ENCODE measurements around the gene FAM210A. TPM values are rescaled to one million over a fixed set of nuclear protein-coding genes. Genes with fewer than 3 reads are reported as not detected.

Gene FAM210A
- total RNA-seq, 1 donor from 2014 or later: 42.3 TPM

DNA sequence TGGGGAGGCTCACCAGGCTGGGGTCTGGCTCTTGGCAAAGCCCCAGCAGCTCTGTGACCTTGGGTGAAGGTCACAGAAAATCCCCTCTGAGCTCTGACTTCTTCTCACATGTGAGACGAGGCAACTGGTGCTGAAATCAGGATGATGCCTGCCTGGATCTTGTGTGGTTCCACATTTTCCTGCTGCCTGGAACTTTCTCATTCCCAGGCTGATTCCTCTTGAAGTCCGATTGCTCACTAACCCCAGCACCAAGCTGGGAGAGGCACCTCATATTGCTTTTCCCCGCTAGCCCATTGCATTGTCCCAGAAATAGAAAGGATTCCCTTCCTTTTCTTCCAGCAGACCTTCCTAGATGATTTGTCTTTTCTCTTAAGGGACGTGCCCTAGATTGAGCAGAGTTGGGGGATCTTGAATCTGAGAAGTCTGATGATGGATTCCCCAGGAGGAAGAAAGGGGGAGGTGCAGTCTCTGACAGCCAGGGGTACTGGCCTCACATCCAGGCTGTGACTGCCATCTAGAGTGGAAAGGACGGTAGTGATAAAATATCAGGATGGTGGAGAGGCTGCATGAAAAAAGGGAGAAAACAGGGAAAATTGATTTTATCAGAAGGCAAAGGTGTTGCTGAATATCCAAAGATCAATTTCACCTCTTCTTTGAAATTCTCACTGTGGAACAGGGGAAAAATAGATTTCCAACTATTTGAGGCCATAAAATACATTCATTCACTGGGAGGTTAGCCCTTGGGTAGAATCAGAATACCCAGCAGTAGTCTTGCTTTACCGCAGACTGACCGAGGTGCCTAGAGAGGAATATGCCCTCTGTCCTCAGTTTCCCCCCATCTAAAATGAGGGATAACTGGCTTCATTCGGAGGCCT, 96.3 kb downstream of the FAM210A start:
- peak; percentile 86 for DNase-seq

DNA sequence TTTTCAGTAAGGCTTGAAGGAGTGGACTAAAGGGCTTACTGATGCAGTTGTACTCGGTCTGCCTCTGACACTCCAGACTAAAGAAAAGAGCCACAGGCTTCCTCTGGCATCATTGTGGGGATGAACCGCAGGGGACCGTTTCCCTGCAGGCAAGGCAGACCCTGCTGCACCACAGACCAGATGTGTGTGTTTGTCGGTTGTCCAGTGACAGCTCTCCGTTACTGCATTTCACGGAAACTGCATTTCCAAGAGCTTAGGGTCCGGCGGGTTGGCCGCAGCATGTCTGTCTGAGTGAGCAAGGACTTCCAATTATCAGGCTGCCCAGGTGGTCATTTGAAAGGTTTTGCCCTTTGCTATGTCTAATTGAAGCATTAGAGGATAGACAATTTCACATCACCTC, 98.1 kb downstream of the FAM210A start:
- intact Hi-C loops (cut with micrococcal nuclease): no loop called here
- H3K27me3 Mint-ChIP-seq: no peaks in the 10 kb centered on the region
- no peaks in the 10 kb centered on the region for H3K9me3 Mint-ChIP-seq
- H3K27ac Mint-ChIP-seq: no peak overlapping the region
- H3K4me3 Mint-ChIP-seq: no peak overlapping the region
- no peak for DNase-seq
- H3K36me3 Mint-ChIP-seq (ENCODE audit: low read depth): peaks cover 11% of the 10 kb centered on the region
- peaks cover 21% of the 10 kb centered on the region for H3K4me1 Mint-ChIP-seq

More for the DNA sequence above, 96.3 kb downstream of the FAM210A start:
- Mint-ChIP-seq H3K36me3 (ENCODE audit: low read depth) (peaks cover 11% of the 10 kb centered on the region), H3K4me3 (no peak overlapping the region), H3K9me3 (no peaks in the 10 kb centered on the region), H3K27ac (peak overlapping the region; percentile 73), H3K27me3 (no peaks in the 10 kb centered on the region), H3K4me1 (peaks cover 21% of the 10 kb centered on the region)
- intact Hi-C loops (cut with micrococcal nuclease): loop anchor here (1.0 kb wide), 2 partner anchors 72 to 414 kb away; no protein-coding TSS in a partner anchor

GRCh38 chr18:13627639-13628038, 98.7 kb downstream of the FAM210A start:
- peaks cover 11% of the 10 kb centered on the region for H3K36me3 Mint-ChIP-seq (ENCODE audit: low read depth)
- H3K4me1 Mint-ChIP-seq: peaks cover 21% of the 10 kb centered on the region
- intact Hi-C loops (cut with micrococcal nuclease): no loop called here
- DNase-seq: no peak
- no peaks in the 10 kb centered on the region for H3K27me3 Mint-ChIP-seq
- no peak overlapping the region for H3K27ac Mint-ChIP-seq
- no peak overlapping the region for H3K4me3 Mint-ChIP-seq
- H3K9me3 Mint-ChIP-seq: no peaks in the 10 kb centered on the region

- Mint-ChIP-seq H3K36me3 (ENCODE audit: low read depth) (peaks cover 10% of the 10 kb centered on the region), H3K27me3 (no peaks in the 10 kb centered on the region), H3K4me1 (peaks cover 21% of the 10 kb centered on the region), H3K9me3 (no peaks in the 10 kb centered on the region), H3K4me3 (no peak overlapping the region), H3K27ac (no peak overlapping the region)
- no peak for DNase-seq
- intact Hi-C loops (cut with micrococcal nuclease): no loop called here
These were observed 99.8 kb downstream of the FAM210A start for GRCh38 chr18:13626544-13626908.

DNA sequence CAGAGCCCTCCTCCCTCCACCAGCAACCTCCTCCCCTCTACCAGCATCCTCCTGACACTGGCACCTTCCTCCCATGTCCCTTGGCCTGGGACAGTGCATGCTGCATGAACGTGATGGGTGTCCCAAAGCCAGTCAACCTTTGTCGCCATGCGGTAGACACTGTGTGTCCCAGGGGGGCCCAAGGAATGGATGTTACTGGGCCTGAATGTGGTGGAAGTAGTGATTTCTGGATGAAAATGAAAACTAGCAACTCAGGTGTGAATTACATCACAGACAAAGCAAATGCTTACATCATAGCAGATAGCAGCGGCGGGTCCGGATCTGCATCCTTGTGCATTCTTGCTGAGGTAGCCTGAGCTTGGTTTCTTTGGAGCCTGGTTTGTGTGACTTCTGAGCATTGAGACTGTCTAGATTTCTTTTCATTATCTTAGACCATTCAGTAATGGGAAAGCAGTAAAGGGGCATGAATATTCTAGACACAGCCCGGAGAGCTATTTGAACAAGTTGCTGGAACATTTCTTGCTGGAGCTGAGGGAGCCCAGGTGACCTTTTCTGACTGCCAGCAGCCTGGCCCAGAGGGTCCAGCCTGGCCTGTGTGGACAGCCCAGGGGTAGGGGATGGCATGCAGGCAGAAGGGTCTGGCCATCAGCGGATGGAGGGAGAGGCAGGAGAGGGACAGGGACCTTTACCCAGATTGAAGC, 100.4 kb downstream of the FAM210A start:
- intact Hi-C loops (cut with micrococcal nuclease): no loop called here
- Mint-ChIP-seq H3K9me3 (no peaks in the 10 kb centered on the region), H3K4me1 (peaks cover 21% of the 10 kb centered on the region), H3K36me3 (ENCODE audit: low read depth) (peaks cover 12% of the 10 kb centered on the region), H3K27ac (no peak overlapping the region), H3K27me3 (no peaks in the 10 kb centered on the region), H3K4me3 (no peak overlapping the region)
- no peak for DNase-seq

DNA sequence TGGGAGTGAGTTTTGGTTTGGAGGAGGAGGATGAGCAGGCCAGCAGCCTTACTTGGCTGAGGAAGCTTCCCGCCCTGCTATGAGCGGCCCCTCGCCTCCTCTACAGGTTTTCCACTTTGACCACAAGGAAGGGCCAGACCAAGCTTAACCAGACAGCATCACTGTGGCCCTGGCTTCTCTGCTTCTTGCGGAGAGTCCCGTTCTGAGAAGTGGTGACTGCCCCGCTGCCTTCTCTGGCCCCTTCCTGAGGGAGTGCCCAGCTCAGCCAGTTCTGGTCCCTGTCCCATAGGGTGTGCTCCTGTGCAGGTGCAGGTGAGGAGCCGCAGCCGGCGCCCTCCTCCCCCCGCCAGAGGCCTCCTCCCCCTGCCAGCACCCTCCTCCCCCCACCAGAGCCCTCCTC, 101.0 kb downstream of the FAM210A start:
- Mint-ChIP-seq H3K27ac (no peak overlapping the region), H3K4me3 (no peak overlapping the region), H3K27me3 (no peaks in the 10 kb centered on the region), H3K36me3 (ENCODE audit: low read depth) (peaks cover 12% of the 10 kb centered on the region), H3K4me1 (peaks cover 21% of the 10 kb centered on the region), H3K9me3 (no peaks in the 10 kb centered on the region)
- DNase-seq: no peak
- intact Hi-C loops (cut with micrococcal nuclease): no loop called here

DNA sequence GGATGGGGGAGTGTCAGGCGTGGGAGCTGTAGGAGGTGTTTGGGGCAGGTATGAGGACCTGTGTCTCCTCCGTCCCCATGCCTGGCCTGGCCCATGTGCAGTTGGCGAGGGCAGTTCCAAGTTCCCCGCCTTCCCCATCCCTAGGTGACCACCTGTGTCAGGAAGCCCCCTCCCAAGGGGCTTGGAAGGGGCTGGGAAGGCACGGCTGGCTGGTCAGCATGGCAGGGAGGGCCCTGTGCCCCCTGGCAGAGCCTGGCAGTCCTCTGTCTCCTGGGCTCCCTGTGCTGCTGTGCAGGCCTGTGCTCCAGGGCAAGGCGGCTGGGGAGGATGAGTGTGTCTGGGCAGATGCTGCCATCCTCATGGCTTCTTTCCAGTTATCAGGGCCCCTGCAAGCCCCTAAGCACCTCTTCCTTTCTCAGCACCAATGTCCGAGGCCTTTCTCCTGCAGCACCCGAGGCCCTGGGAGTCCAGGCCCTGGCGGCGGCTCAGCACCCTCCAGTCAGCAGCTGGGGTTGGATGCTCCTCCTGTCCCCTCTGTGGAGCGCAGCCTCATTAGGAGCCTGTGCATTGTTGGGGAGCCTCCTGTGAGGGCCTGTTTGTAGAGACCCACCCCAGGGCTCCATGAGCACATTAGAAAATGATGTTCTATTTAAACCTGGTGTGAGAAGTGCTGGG, 101.7 kb downstream of the FAM210A start:
- Mint-ChIP-seq H3K9me3 (no peaks in the 10 kb centered on the region), H3K36me3 (ENCODE audit: low read depth) (peaks cover 8% of the 10 kb centered on the region), H3K4me3 (no peak overlapping the region), H3K27me3 (no peaks in the 10 kb centered on the region), H3K4me1 (peaks cover 15% of the 10 kb centered on the region), H3K27ac (no peak overlapping the region)
- no peak for DNase-seq
- intact Hi-C loops (cut with micrococcal nuclease): no loop called here

- intact Hi-C loops (cut with micrococcal nuclease): no loop called here
- H3K9me3 Mint-ChIP-seq: no peaks in the 10 kb centered on the region
- DNase-seq: no peak
- no peak overlapping the region for H3K4me3 Mint-ChIP-seq
- H3K27ac Mint-ChIP-seq: no peak overlapping the region
- no peaks in the 10 kb centered on the region for H3K27me3 Mint-ChIP-seq
- peaks cover 12% of the 10 kb centered on the region for H3K4me1 Mint-ChIP-seq
- H3K36me3 Mint-ChIP-seq (ENCODE audit: low read depth): peaks cover 8% of the 10 kb centered on the region
These were observed 102.5 kb downstream of the FAM210A start for GRCh38 chr18:13623871-13624270.

GRCh38 chr18:13623348-13623747, 103.0 kb downstream of the FAM210A start:
- peaks cover 8% of the 10 kb centered on the region for H3K36me3 Mint-ChIP-seq (ENCODE audit: low read depth)
- intact Hi-C loops (cut with micrococcal nuclease): no loop called here
- H3K4me1 Mint-ChIP-seq: peaks cover 12% of the 10 kb centered on the region
- H3K9me3 Mint-ChIP-seq: no peaks in the 10 kb centered on the region
- no peak overlapping the region for H3K27ac Mint-ChIP-seq
- no peak for DNase-seq
- no peak overlapping the region for H3K4me3 Mint-ChIP-seq
- no peaks in the 10 kb centered on the region for H3K27me3 Mint-ChIP-seq

GRCh38 chr18:13622751-13623150, 103.6 kb downstream of the FAM210A start:
- H3K4me3 Mint-ChIP-seq: no peak overlapping the region
- intact Hi-C loops (cut with micrococcal nuclease): no loop called here
- H3K27me3 Mint-ChIP-seq: no peaks in the 10 kb centered on the region
- H3K4me1 Mint-ChIP-seq: peaks cover 14% of the 10 kb centered on the region
- no peak overlapping the region for H3K27ac Mint-ChIP-seq
- DNase-seq: no peak
- peaks cover 8% of the 10 kb centered on the region for H3K36me3 Mint-ChIP-seq (ENCODE audit: low read depth)
- no peaks in the 10 kb centered on the region for H3K9me3 Mint-ChIP-seq

- no peak for DNase-seq
- no peaks in the 10 kb centered on the region for H3K9me3 Mint-ChIP-seq
- no peak overlapping the region for H3K4me3 Mint-ChIP-seq
- H3K27me3 Mint-ChIP-seq: no peaks in the 10 kb centered on the region
- intact Hi-C loops (cut with micrococcal nuclease): no loop called here
- peaks cover 8% of the 10 kb centered on the region for H3K36me3 Mint-ChIP-seq (ENCODE audit: low read depth)
- H3K27ac Mint-ChIP-seq: no peak overlapping the region
- peaks cover 17% of the 10 kb centered on the region for H3K4me1 Mint-ChIP-seq
These were observed 104.3 kb downstream of the FAM210A start for GRCh38 chr18:13621886-13622619.

GRCh38 chr18:13621446-13621849, 104.9 kb downstream of the FAM210A start:
- H3K36me3 Mint-ChIP-seq (ENCODE audit: low read depth): peaks cover 8% of the 10 kb centered on the region
- intact Hi-C loops (cut with micrococcal nuclease): no loop called here
- no peak overlapping the region for H3K4me3 Mint-ChIP-seq
- DNase-seq: no peak
- peaks cover 22% of the 10 kb centered on the region for H3K4me1 Mint-ChIP-seq
- H3K27ac Mint-ChIP-seq: no peak overlapping the region
- H3K9me3 Mint-ChIP-seq: no peaks in the 10 kb centered on the region
- H3K27me3 Mint-ChIP-seq: no peaks in the 10 kb centered on the region

DNA sequence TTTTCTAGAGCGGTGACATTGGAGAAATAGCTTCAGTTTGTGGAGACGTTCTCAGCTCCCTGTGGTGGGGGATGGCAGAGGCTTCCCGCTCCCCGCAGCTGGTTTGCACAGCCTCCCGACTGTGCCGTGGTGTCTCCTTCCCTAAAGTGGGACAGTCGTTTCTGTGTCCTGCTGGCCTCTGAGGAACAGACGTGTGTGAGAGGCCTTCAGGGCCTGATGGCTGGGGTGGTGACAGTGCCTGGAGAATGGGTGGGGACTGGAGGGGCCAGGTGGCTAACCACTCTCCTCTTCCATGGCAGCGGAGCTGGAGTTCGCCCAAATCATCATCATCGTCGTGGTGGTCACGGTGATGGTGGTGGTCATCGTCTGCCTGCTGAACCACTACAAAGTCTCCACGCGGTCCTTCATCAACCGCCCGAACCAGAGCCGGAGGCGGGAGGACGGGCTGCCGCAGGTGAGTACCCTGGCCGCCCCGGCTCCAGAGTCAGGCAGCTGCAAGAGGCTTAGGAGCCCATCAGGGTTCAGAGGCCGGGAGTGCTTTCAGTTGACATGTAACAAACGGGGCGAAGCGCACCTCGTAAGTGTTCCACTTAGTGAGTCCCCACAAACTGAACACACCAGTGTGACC, 105.4 kb downstream of the FAM210A start:
- no peaks in the 10 kb centered on the region for H3K9me3 Mint-ChIP-seq
- peaks cover 23% of the 10 kb centered on the region for H3K4me1 Mint-ChIP-seq
- no peaks in the 10 kb centered on the region for H3K27me3 Mint-ChIP-seq
- no peak overlapping the region for H3K27ac Mint-ChIP-seq
- peaks cover 7% of the 10 kb centered on the region for H3K36me3 Mint-ChIP-seq (ENCODE audit: low read depth)
- H3K4me3 Mint-ChIP-seq: no peak overlapping the region
- DNase-seq: no peak
- intact Hi-C loops (cut with micrococcal nuclease): no loop called here

Data from activated CD4-positive, alpha-beta T cell treated with anti-CD3 and anti-CD28 coated beads, Interleukin-2, amount 10 ng/mL, durations not matched to agents 24 days and 14 days (primary cell).